HG03521 (cell line): Measurements from ENCODE around the gene ADGRG3.

Experiments
- ATAC-seq: cut with Tn5 transposase; IDR thresholded peaks from one replicate; pipeline ENCODE4 v1.9.1; 2021; ENCODE audit warnings: mild to moderate bottlenecking, moderate library complexity; ENCODE audit not compliant: unreplicated experiment

ADGRG3 gene

DNA sequence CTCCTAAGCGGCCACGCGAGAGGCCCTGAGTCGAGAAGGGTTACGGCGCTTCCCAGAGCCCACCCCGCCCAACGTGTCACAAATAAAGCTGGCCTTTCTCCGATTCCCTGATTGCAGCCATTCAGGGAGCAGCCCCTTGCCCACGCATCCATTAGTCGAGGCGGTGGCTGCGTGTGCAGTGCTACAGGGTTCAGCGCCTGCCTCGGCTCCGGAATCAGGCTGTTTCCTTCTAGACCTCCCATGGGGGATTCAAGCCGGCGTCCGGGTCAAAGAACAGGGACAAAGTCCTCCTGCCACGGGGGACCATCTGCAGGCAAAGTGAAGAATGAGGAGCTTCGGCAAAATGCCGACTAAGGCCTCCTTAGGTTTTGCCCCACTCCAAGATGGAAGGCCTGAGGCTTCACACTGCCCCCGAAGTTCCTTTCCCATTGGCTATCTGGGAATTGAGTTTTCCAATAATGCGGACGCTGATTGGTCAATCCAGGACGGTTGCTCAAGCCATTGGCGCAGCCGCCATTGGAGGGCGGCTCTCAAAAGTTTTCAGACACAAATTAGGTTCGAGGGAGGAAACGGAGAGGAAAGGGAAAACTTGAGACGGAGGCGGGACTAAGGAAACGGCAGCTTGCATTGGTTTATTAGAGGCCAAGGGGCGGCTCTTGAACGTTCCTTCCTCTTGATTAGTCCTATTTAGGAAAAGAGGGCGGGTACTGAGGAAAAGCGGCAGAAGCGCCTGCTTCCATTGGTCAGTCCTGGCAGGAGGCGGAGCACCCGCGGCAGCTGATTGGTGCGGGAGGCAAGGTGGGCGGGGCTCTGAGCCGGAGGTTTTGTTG, 67.0 kb downstream of the ADGRG3 start:
- peak; percentile 84 for ATAC-seq

DNA sequence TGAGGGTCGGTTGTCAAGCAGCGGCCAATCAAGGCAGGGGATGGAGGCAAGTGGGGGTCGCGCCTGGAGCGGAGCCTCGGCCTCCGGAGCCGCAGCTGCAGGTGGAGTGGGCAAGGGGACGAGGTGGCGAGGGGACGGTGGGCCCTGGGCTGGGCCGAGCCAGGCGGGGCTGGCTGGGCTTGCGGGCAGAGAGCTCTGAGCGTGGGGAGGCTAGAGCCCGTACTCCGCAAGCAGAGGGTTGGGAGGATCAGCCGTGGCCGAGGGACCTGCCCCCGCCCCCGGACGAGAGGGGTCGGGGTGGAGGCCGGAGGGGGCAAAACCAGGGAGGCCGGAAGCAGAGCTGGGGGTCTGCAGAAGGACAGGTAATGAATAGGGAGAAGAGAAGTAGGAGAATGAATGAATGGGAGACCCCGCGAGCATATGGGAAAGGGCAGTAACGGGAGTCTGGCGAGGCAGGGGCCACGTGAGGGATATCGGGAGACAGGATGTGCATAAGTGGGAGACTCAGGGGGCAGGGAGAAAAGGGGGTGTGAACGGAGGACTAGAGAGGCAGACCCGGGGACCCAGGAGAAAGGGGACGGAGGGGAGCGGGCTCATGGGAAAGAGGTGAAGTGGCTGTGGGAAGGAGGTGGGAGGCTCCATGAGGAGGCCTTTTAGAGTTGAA, 67.8 kb downstream of the ADGRG3 start, which contains the start of gene KATNB1:
Gene KATNB1 (plus strand): TSS at position 16 of the 664 bp plus-strand sequence. CDS start 1,474 bp downstream, outside the sequence.
- no peak for ATAC-seq

- no peak for ATAC-seq
These were observed 68.6 kb downstream of the ADGRG3 start for GRCh38 chr16:57736419-57737351.

DNA sequence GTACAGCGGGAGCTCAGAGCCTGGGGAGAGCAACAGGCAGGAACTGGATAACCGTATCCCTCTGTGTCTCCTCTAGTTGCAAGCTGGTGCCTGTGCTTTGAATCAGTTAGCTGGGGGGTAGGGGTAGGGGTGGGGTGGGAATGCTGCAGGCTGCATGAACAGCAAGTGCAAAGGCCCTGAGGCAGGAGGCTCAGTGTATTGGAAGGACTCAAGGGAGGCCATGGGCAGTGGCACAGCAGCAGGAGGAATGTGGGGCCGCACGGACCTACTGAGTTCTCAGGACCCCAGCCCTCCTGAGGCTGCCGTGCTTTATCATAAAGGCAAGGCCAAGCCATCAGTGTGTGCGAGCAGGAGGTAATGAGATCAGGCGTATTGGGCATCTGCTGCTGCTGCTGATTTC, 70.7 kb downstream of the ADGRG3 start:
- no peak for ATAC-seq
